KMS-11 (cell line): ENCODE results near the gene CNNM3.

ENCODE experiments used
- H2AFZ ChIP-seq: fragments of 200-600 bp; sonication (generic); 2 replicates; pipeline ENCODE4 v1.6.1; 2016; ENCODE audit warnings: antibody characterized with exemption, mixed run types, low read depth
- H3K27ac ChIP-seq: fragments of 200-600 bp; sonication (generic); 2 replicates; pipeline ENCODE4 v1.6.1; 2016; ENCODE audit warnings: mild to moderate bottlenecking, mixed run types
- H3K27me3 ChIP-seq: fragments of 200-600 bp; sonication (generic); 2 replicates; pipeline ENCODE4 v1.6.1; 2017; ENCODE audit warnings: mild to moderate bottlenecking, low read depth, mixed run types, moderate library complexity; ENCODE audit not compliant: insufficient read depth
- H3K36me3 ChIP-seq: fragments of 200-600 bp; sonication (generic); 2 replicates; pipeline ENCODE4 v1.6.1; 2017; ENCODE audit warnings: mild to moderate bottlenecking, mixed run types; ENCODE audit not compliant: insufficient read depth
- H3K4me1 ChIP-seq: fragments of 200-600 bp; sonication (generic); 2 replicates; pipeline ENCODE4 v1.6.1; 2016; ENCODE audit warnings: mild to moderate bottlenecking, low read depth, mixed run types; ENCODE audit not compliant: poor library complexity, severe bottlenecking
- H3K4me2 ChIP-seq: fragments of 200-600 bp; sonication (generic); 2 replicates; pipeline ENCODE4 v1.7.0; 2016; ENCODE audit warnings: mild to moderate bottlenecking, mixed run types
- H3K4me3 ChIP-seq: fragments of 200-600 bp; sonication (generic); IDR thresholded peaks from 2 replicates; pipeline ENCODE4 v1.6.1; 2017; ENCODE audit warnings: low read depth, low read length, mixed read lengths; ENCODE audit not compliant: insufficient read depth
- H3K79me2 ChIP-seq: fragments of 200-600 bp; sonication (generic); 2 replicates; pipeline ENCODE4 v1.6.1; 2016; ENCODE audit warnings: low read depth, mixed run types; ENCODE audit not compliant: insufficient read depth
- H3K9ac ChIP-seq: fragments of 200-600 bp; sonication (generic); 2 replicates; pipeline ENCODE4 v1.6.1; 2016; ENCODE audit warnings: mild to moderate bottlenecking, mixed run types
- H4K20me1 ChIP-seq: fragments of 200-600 bp; sonication (generic); 2 replicates; pipeline ENCODE4 v1.6.1; 2016; ENCODE audit warnings: mild to moderate bottlenecking, mixed run types; ENCODE audit not compliant: insufficient read depth
- CTCF ChIP-seq: fragments of 200-600 bp; sonication (generic); conservative IDR thresholded peaks from 2 replicates; pipeline ENCODE4 v1.6.1; 2017; ENCODE audit warnings: low read depth, mild to moderate bottlenecking, antibody characterized with exemption, low read length, moderate library complexity, mixed read lengths

The CNNM3 gene

GRCh38 chr2:96870626-96871255 is 54.7 kb downstream of the CNNM3 start:
- no peak overlapping the region for H3K4me3 ChIP-seq
- H3K4me2 ChIP-seq, result no peak overlapping the region
- H3K9ac ChIP-seq, result no peak overlapping the region
- H3K36me3 ChIP-seq, result no peaks in the 10 kb centered on the region
- H2AFZ ChIP-seq, result no peak overlapping the region
- H4K20me1 ChIP-seq, result no peaks in the 10 kb centered on the region
- no peaks in the 10 kb centered on the region for H3K27me3 ChIP-seq
- no peaks in the 10 kb centered on the region for H3K4me1 ChIP-seq
- H3K79me2 ChIP-seq, result peaks cover 5% of the 10 kb centered on the region; the same call in 1 of the 2 replicates
- no peak for TF ChIP-seq CTCF
- no peak overlapping the region for H3K27ac ChIP-seq

GRCh38 chr2:96872591-96873349 is 56.7 kb downstream of the CNNM3 start:
- Histone ChIP-seq H2AFZ (no peak overlapping the region), H3K79me2 (peaks cover 5% of the 10 kb centered on the region; the same call in 1 of the 2 replicates), H3K9ac (no peak overlapping the region), H3K4me1 (peaks cover 6% of the 10 kb centered on the region), H3K27me3 (no peaks in the 10 kb centered on the region), H3K4me2 (no peak overlapping the region), H4K20me1 (no peaks in the 10 kb centered on the region), H3K27ac (no peak overlapping the region), H3K36me3 (no peaks in the 10 kb centered on the region), H3K4me3 (no peak overlapping the region)
- TF ChIP-seq CTCF, result no peak

- Histone ChIP-seq H4K20me1 (no peaks in the 10 kb centered on the region), H3K4me2 (no peak overlapping the region), H3K36me3 (no peaks in the 10 kb centered on the region), H2AFZ (no peak overlapping the region), H3K9ac (no peak overlapping the region), H3K4me3 (no peak overlapping the region), H3K27me3 (no peaks in the 10 kb centered on the region), H3K27ac (no peak overlapping the region), H3K4me1 (peaks cover 6% of the 10 kb centered on the region), H3K79me2 (no peaks in the 10 kb centered on the region)
- no peak for TF ChIP-seq CTCF
These were observed 57.6 kb downstream of the CNNM3 start for GRCh38 chr2:96873651-96874096.

- no peak for TF ChIP-seq CTCF
- H3K4me1 ChIP-seq, result peaks cover 6% of the 10 kb centered on the region
- no peak overlapping the region for H3K9ac ChIP-seq
- H3K4me3 ChIP-seq, result no peak overlapping the region
- no peaks in the 10 kb centered on the region for H4K20me1 ChIP-seq
- no peak overlapping the region for H2AFZ ChIP-seq
- H3K27ac ChIP-seq, result no peak overlapping the region
- no peaks in the 10 kb centered on the region for H3K79me2 ChIP-seq
- no peak overlapping the region for H3K4me2 ChIP-seq
- H3K36me3 ChIP-seq, result no peaks in the 10 kb centered on the region
- H3K27me3 ChIP-seq, result no peaks in the 10 kb centered on the region
These were observed 58.2 kb downstream of the CNNM3 start for GRCh38 chr2:96874198-96874831.
